GM06990 (cell line): ENCODE results near the gene DLX4.
A peak's percentile ranks its signal among the peaks of the same experiment; 100 is the strongest.

Experiments
- DNase-seq: peaks from one replicate; pipeline ENCODE4 v3.0.0-alpha.2; 2011; ENCODE audit not compliant: insufficient read length; ENCODE audit errors: extremely low read depth
- H3K27me3 ChIP-seq: replicated peaks from 2 replicates; pipeline ENCODE4 v1.6.0; 2011; ENCODE audit warnings: low read length; ENCODE audit not compliant: control insufficient read depth, insufficient read depth
- H3K36me3 ChIP-seq: 2 replicates; pipeline ENCODE4 v1.5.1; 2011; ENCODE audit warnings: low read length; ENCODE audit not compliant: control insufficient read depth, insufficient read depth
- H3K4me3 ChIP-seq: replicated peaks from 2 replicates; pipeline ENCODE4 v1.5.1; 2011; ENCODE audit warnings: low read depth, mild to moderate bottlenecking, control low read depth, low read length
- TF ChIP-seq, protein P1 (sequence below): IDR thresholded peaks from 2 replicates; pipeline ENCODE4 v1.5.1; 2011; ENCODE audit warnings: low read length, control low read depth, mild to moderate bottlenecking, inconsistent platforms; ENCODE audit not compliant: insufficient read depth, poor library complexity, severe bottlenecking

The DLX4 gene

DNA sequence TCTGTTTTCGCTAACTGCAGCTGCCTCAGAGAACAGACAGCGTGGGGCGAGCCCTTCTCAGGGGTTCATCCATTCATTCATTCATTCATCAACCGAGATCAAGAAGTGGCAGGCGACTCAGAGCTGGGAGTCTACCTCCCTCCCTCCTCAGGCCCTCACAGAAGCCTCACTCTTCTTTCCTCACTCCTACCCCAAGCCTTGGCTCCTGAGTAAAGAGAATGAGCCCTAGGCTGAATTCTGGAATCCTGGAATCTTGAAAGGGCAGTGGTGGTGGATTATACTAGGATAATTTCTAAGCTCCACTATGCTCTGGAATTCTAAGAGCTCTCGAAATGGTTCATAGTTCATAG is 28.3 kb downstream of the DLX4 start:
- no peak for DNase-seq
- Histone ChIP-seq H3K4me3 (no peak overlapping the region), H3K36me3 (no peaks in the 10 kb centered on the region), H3K27me3 (peaks cover 9% of the 10 kb centered on the region)
- TF ChIP-seq, protein P1, sequence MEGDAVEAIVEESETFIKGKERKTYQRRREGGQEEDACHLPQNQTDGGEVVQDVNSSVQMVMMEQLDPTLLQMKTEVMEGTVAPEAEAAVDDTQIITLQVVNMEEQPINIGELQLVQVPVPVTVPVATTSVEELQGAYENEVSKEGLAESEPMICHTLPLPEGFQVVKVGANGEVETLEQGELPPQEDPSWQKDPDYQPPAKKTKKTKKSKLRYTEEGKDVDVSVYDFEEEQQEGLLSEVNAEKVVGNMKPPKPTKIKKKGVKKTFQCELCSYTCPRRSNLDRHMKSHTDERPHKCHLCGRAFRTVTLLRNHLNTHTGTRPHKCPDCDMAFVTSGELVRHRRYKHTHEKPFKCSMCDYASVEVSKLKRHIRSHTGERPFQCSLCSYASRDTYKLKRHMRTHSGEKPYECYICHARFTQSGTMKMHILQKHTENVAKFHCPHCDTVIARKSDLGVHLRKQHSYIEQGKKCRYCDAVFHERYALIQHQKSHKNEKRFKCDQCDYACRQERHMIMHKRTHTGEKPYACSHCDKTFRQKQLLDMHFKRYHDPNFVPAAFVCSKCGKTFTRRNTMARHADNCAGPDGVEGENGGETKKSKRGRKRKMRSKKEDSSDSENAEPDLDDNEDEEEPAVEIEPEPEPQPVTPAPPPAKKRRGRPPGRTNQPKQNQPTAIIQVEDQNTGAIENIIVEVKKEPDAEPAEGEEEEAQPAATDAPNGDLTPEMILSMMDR = no peak

DNA sequence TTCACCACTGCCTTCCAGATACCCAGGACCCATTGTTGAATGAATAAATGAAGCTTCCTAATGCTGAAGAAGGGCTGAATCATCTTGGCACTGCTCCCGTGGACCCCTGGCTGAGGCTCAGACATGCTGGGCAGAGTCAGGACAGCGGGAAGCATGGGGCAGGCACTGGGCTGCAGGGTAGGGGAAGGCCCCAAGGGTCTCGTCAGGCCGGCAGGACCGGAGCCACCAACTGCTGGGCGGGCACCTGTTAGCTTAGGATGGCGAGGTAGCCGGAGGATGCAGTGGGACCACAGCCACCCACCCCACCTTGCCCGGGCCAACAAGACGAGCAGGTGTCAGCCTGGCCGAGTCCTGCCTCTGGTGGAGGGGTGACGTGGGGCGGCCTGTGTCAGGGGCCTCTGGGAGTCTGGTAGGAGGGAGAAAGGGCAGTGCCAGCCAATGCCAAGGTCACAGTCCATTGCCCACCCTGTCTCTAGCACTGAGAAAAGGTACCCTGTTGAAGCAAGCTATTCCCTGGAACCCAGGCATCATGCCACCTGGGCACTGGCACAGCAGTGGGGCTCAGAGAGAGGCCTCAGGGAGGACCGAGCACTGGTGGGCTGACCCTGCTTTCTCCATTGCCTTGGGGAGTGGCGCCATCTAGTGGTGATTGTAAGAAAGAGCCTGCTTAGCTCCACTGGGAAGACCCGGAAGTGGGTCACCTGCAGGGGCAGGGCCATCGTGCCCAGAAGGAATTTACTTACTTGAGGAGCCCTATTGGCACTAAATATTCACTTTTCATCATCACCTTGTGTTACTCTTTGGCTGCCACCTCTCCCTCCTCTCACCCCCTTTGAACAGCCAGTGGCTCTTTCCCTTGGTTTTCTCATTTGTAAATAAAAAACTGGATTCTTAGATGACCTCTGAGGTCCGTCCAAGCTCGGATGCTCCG is 29.0 kb downstream of the DLX4 start:
- Histone ChIP-seq H3K27me3 (peaks cover 7% of the 10 kb centered on the region), H3K4me3 (no peak overlapping the region), H3K36me3 (no peaks in the 10 kb centered on the region)
- DNase-seq = peak; percentile 64
- TF ChIP-seq, protein P1 = peak; percentile 90

DNA sequence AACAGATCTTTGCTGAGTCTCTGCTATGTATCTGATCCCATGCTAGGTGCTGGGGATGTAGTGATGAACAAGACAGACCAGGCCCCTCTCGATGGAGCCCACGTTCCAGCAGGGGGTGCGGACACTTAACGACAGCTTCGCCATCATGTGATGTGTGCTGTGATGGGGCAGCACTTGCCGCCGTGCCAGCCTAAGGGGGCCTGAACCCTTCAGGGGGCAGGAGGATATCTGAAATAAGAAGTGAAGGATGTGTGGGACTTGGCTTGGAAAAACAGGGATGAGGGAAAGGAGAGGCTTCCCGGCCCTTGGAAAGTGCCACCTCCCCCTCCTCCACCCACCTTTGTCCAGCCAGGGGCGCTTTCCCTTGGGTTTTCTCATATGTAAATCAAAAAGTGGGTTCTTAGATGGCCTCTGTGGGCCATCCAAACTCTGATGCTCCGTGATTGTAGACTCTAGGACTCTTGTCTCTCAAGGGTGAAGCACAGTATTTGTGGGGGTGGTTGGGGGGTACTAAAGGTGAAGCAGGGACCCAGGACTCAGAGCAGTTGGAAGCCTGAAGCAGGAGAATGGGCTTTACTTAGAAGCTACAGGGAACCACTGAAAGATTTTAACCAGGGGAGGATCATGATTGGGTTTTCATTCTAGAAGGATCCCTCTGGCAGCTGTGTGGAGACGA is 30.0 kb downstream of the DLX4 start:
- Histone ChIP-seq H3K27me3 (peaks cover 7% of the 10 kb centered on the region), H3K4me3 (no peak overlapping the region), H3K36me3 (no peaks in the 10 kb centered on the region)
- DNase-seq = no peak
- TF ChIP-seq, protein P1 = no peak

DNA sequence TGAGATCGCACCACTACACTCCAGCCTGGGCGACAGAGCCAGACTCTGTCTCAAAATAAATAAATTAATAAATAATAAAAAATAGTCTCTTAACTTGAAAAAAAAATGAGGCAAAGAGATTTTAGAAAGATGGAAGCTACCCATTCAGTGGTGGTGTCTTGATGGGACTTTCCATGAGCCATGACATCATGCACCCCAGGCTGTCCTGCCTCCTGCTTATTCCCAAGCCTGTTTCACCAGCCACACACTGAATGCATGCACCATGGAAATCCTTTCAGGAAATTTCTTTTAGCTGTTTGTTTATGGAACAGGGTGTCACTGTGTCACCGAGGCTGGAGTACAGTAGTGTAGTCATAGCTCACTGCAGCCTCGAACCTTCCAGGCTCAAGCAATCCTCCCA is 34.9 kb downstream of the DLX4 start:
- TF ChIP-seq, protein P1 = no peak
- no peak overlapping the region for H3K4me3 ChIP-seq
- no peaks in the 10 kb centered on the region for H3K36me3 ChIP-seq
- no peaks in the 10 kb centered on the region for H3K27me3 ChIP-seq
- no peak for DNase-seq

DNA sequence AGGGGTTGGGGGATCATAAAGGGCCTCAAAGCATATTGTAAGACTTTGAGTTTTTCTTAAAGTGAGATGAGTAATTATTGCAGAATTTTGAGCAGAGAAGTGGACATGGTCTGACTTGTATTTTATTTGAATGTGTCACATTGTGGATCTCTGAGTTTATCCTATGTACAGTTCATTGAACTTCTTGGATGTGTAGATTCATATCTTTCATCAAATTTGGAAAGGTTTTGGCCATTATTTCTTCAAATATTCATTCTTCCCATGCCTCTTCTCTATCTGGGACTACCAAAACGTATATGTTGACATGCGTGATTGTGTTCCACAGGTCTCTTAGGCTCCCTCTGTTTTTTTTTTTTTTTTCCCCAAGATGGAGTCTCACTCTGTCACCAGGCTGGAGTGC is 40.3 kb downstream of the DLX4 start:
- TF ChIP-seq, protein P1 = no peak
- Histone ChIP-seq H3K27me3 (no peaks in the 10 kb centered on the region), H3K36me3 (no peaks in the 10 kb centered on the region), H3K4me3 (no peak overlapping the region)
- DNase-seq = no peak
